Lung (tissue), 12 donors: ENCODE data around the gene TNS3. TPM values are rescaled to one million over a fixed set of nuclear protein-coding genes. Genes with fewer than 3 reads are reported as not detected.

Experiments
- ATAC-seq: fragments of 200-7000 bp; cut with Tn5 transposase; one replicate; pipeline ENCODE4 v1.9.1; 2020; ENCODE audit warnings: moderate number of reproducible peaks; ENCODE audit not compliant: insufficient read depth, low FRiP score
- DNase-seq, 3 donors: peaks; one replicate each; pipeline ENCODE4 v3.0.0-alpha.2; 2013 to 2017
- H3K27ac ChIP-seq, 2 donors: one replicate each; pipeline ENCODE4 v1.5.1; 2013; ENCODE audit warnings: mild to moderate bottlenecking in 2 of 2, moderate library complexity in 2 of 2, control low read depth in 1 of 2, inconsistent platforms in 1 of 2, low read depth in 1 of 2, low read length in 1 of 2
- H3K27me3 ChIP-seq, 3 donors: one replicate each; pipeline ENCODE4 v1.5.1; 2013; ENCODE audit warnings: low read length in 2 of 3; ENCODE audit not compliant: control insufficient read depth in 3 of 3, insufficient read depth in 3 of 3
- H3K36me3 ChIP-seq, 4 donors: one replicate each; pipeline ENCODE4 v1.5.1; 2013; ENCODE audit warnings: low read length in 4 of 4, mild to moderate bottlenecking in 1 of 4, moderate library complexity in 1 of 4; ENCODE audit not compliant: control insufficient read depth in 4 of 4, insufficient read depth in 4 of 4
- H3K4me1 ChIP-seq, 5 donors: one replicate each; pipeline ENCODE4 v1.5.1; 2013; ENCODE audit warnings: low read length in 5 of 5, mild to moderate bottlenecking in 2 of 5, moderate library complexity in 1 of 5; ENCODE audit not compliant: control insufficient read depth in 5 of 5, insufficient read depth in 5 of 5
- H3K4me3 ChIP-seq: one replicate; pipeline ENCODE4 v1.5.1; 2013; ENCODE audit warnings: mild to moderate bottlenecking, control low read depth, moderate library complexity
- H3K9ac ChIP-seq, 2 donors: one replicate each; pipeline ENCODE4 v1.5.1; 2013; ENCODE audit warnings: low read length in 2 of 2, control low read depth in 1 of 2; ENCODE audit not compliant: insufficient read depth in 1 of 2
- H3K9me3 ChIP-seq, 4 donors: one replicate each; pipeline ENCODE4 v1.5.1; 2013; ENCODE audit warnings: low read length in 3 of 4, mild to moderate bottlenecking in 1 of 4, moderate library complexity in 1 of 4; ENCODE audit not compliant: control insufficient read depth in 4 of 4, insufficient read depth in 3 of 4
- CTCF ChIP-seq: IDR thresholded peaks from 2 replicates; pipeline ENCODE4 v1.5.1; 2012; ENCODE audit warnings: mild to moderate bottlenecking; ENCODE audit errors: control extremely low read depth, extremely low read depth
- WGBS, 2 donors: extraction: QIAGEN DNeasy Blood & Tissue Kit; methylation state at CpG; one replicate each; pipeline ENCODE4 v1.1.7; 2013; 5-methylcytosine and 5-hydroxymethylcytosine counted together
- polyA plus RNA-seq, 2 donors: library from polyadenylated mRNA; stranded (reverse); fragments of 200-250 nt; gene quantifications; one replicate each; pipeline ENCODE4 v1.2.1, GENCODE V29; 2013
- total RNA-seq, 2 donors: library from RNA; depleted of rRNA in 1 of 2; stranded (reverse); fragments of >200 nt in 1 of 2; gene quantifications; one replicate each; pipeline ENCODE4 v1.2.1, GENCODE V29; 2014 to 2021
- donor health status: control.
- donor health status: control.
- donor health status: Bipolar disorder and iron deficiency.
- donor health status: healthy.
- donor health status: DM: yes; HTN: yes; CAD: no.

TNS3 gene
- total and polyA plus RNA-seq, 4 donors: 23.8 to 140 (median 85.7) TPM

GRCh38 chr7:47236480-47237129, 345.3 kb downstream of the TNS3 start:
- H3K27me3 ChIP-seq: no peaks in the 10 kb centered on the region
- ATAC-seq (no peak), DNase-seq (no peak)
- no peaks in the 10 kb centered on the region for H3K36me3 ChIP-seq
- no peaks in the 10 kb centered on the region for H3K4me1 ChIP-seq
- no peaks in the 10 kb centered on the region for H3K9me3 ChIP-seq
- 72 to 81% methylated on average over 3 of the region's 3 CpGs for WGBS, 2 donors
- no peak for TF ChIP-seq CTCF
- H3K9ac ChIP-seq: no peak overlapping the region
- no peak overlapping the region for H3K4me3 ChIP-seq
- no peak overlapping the region for H3K27ac ChIP-seq

DNA sequence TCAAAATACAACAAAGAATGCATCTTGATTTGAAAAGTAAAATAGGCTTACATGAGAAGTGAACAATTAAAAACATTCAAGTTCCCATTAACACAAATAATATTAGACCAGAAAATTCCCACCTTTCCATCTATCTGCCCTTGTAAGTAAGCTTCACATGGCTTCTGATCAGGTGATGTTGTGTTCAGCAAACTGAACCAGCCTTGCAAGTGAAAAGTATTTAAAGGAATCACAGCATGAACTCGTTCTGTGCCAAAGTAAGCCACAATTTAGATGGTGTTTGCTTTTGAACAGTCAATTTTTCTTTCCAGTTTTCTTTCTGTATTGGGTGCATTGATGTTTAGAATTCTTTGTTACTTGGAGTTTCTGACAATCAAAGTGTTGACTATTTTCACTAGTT, 347.9 kb downstream of the TNS3 start:
- no peak overlapping the region for H3K9ac ChIP-seq
- H3K27ac ChIP-seq: no peak overlapping the region
- WGBS, 2 donors: 53 to 85% methylated on average over 1 of the region's 1 CpG
- no peaks in the 10 kb centered on the region for H3K4me1 ChIP-seq
- H3K27me3 ChIP-seq: no peaks in the 10 kb centered on the region
- DNase-seq (no peak), ATAC-seq (no peak)
- no peaks in the 10 kb centered on the region for H3K9me3 ChIP-seq
- no peak overlapping the region for H3K4me3 ChIP-seq
- no peaks in the 10 kb centered on the region for H3K36me3 ChIP-seq
- no peak for TF ChIP-seq CTCF

GRCh38 chr7:47232751-47233412, 349.0 kb downstream of the TNS3 start:
- Histone ChIP-seq H3K27me3 (no peaks in the 10 kb centered on the region), H3K4me1 (no peaks in the 10 kb centered on the region), H3K9me3 (no peaks in the 10 kb centered on the region), H3K9ac (no peak overlapping the region), H3K4me3 (no peak overlapping the region), H3K27ac (no peak overlapping the region), H3K36me3 (no peaks in the 10 kb centered on the region)
- ATAC-seq (no peak), DNase-seq (no peak)
- whole genome bisulfite sequencing, 2 donors: 89 to 91% methylated on average over 8 of the region's 8 CpGs
- no peak for TF ChIP-seq CTCF

GRCh38 chr7:47231627-47232026, 350.3 kb downstream of the TNS3 start:
- Histone ChIP-seq H3K9ac (no peak overlapping the region), H3K27me3 (no peaks in the 10 kb centered on the region), H3K27ac (no peak overlapping the region), H3K4me1 (no peaks in the 10 kb centered on the region), H3K36me3 (no peaks in the 10 kb centered on the region), H3K9me3 (no peaks in the 10 kb centered on the region), H3K4me3 (no peak overlapping the region)
- ATAC-seq: no peak
- no peak for DNase-seq
- no peak for TF ChIP-seq CTCF
- WGBS, 2 donors: 96 to 100% methylated on average over 1 of the region's 1 CpG
